Measurements from ENCODE around the gene PHF14.
"Not testable (repeated sequence)": the region's sequence is repeated elsewhere in the genome, so short reads cannot be mapped to it uniquely, and the experiment has no call there.

Gene PHF14

GRCh38 chr7:10950974-10951578, 22.6 kb upstream of the PHF14 start:
- H3K27me3 Mint-ChIP-seq; DNase-seq (ENCODE audit: low spot score in 2 of 2); H3K36me3 Mint-ChIP-seq (ENCODE audit: insufficient read depth); H3K9me3 Mint-ChIP-seq; H3K4me3 Mint-ChIP-seq; H3K27ac Mint-ChIP-seq (ENCODE audit: low read depth); H3K4me1 Mint-ChIP-seq; ATAC-seq (replicated peaks; ENCODE audit: extremely low read depth, poor library complexity, severe bottlenecking): not testable (repeated sequence)

GRCh38 chr7:10952588-10952987, 21.1 kb upstream of the PHF14 start:
- H3K4me3 Mint-ChIP-seq: no peak overlapping the region
- peaks cover 4% of the 10 kb centered on the region for H3K9me3 Mint-ChIP-seq
- H3K4me1 Mint-ChIP-seq: no peaks in the 10 kb centered on the region
- no peak for ATAC-seq (replicated peaks; ENCODE audit: extremely low read depth, poor library complexity, severe bottlenecking)
- H3K27me3 Mint-ChIP-seq: peaks cover 9% of the 10 kb centered on the region
- no peak for DNase-seq (ENCODE audit: low spot score in 2 of 2)
- no peaks in the 10 kb centered on the region for H3K36me3 Mint-ChIP-seq (ENCODE audit: insufficient read depth)
- H3K27ac Mint-ChIP-seq (ENCODE audit: low read depth): no peak overlapping the region

- not testable (repeated sequence) for DNase-seq (ENCODE audit: low spot score in 2 of 2); H3K4me3 Mint-ChIP-seq; H3K27me3 Mint-ChIP-seq; ATAC-seq (replicated peaks; ENCODE audit: extremely low read depth, poor library complexity, severe bottlenecking); H3K4me1 Mint-ChIP-seq; H3K9me3 Mint-ChIP-seq; H3K27ac Mint-ChIP-seq (ENCODE audit: low read depth); H3K36me3 Mint-ChIP-seq (ENCODE audit: insufficient read depth)
These were observed 20.5 kb upstream of the PHF14 start for GRCh38 chr7:10953078-10953750.

- ATAC-seq (replicated peaks; ENCODE audit: extremely low read depth, poor library complexity, severe bottlenecking) (no peak), DNase-seq (ENCODE audit: low spot score in 2 of 2) (no peak)
- no peaks in the 10 kb centered on the region for H3K36me3 Mint-ChIP-seq (ENCODE audit: insufficient read depth)
- no peaks in the 10 kb centered on the region for H3K9me3 Mint-ChIP-seq
- H3K4me1 Mint-ChIP-seq: no peaks in the 10 kb centered on the region
- no peak overlapping the region for H3K27ac Mint-ChIP-seq (ENCODE audit: low read depth)
- no peak overlapping the region for H3K4me3 Mint-ChIP-seq
- H3K27me3 Mint-ChIP-seq: peaks cover 16% of the 10 kb centered on the region
These were observed 17.1 kb upstream of the PHF14 start for GRCh38 chr7:10956528-10956927.

- peaks cover 44% of the 10 kb centered on the region for H3K27me3 Mint-ChIP-seq
- not testable (repeated sequence) for H3K27ac Mint-ChIP-seq (ENCODE audit: low read depth); H3K4me3 Mint-ChIP-seq; DNase-seq (ENCODE audit: low spot score in 2 of 2); H3K9me3 Mint-ChIP-seq; ATAC-seq (replicated peaks; ENCODE audit: extremely low read depth, poor library complexity, severe bottlenecking); H3K4me1 Mint-ChIP-seq; H3K36me3 Mint-ChIP-seq (ENCODE audit: insufficient read depth)
These were observed 13.4 kb upstream of the PHF14 start for GRCh38 chr7:10960242-10960641.

- H3K9me3 Mint-ChIP-seq; H3K36me3 Mint-ChIP-seq (ENCODE audit: insufficient read depth); H3K27ac Mint-ChIP-seq (ENCODE audit: low read depth); DNase-seq (ENCODE audit: low spot score in 2 of 2); ATAC-seq (replicated peaks; ENCODE audit: extremely low read depth, poor library complexity, severe bottlenecking); H3K4me3 Mint-ChIP-seq; H3K4me1 Mint-ChIP-seq: not testable (repeated sequence)
- peaks cover 74% of the 10 kb centered on the region for H3K27me3 Mint-ChIP-seq
These were observed 8.7 kb upstream of the PHF14 start for GRCh38 chr7:10965016-10965415.

GRCh38 chr7:10972174-10972573, 1.5 kb upstream of the PHF14 start:
- DNase-seq (ENCODE audit: low spot score in 2 of 2) (no peak), ATAC-seq (replicated peaks; ENCODE audit: extremely low read depth, poor library complexity, severe bottlenecking) (no peak)
- H3K27me3 Mint-ChIP-seq: peaks cover 27% of the 10 kb centered on the region
- H3K4me1 Mint-ChIP-seq: peaks cover 34% of the 10 kb centered on the region
- no peaks in the 10 kb centered on the region for H3K9me3 Mint-ChIP-seq
- peaks cover 22% of the 10 kb centered on the region for H3K36me3 Mint-ChIP-seq (ENCODE audit: insufficient read depth)
- peak overlapping the region; percentile 82 for H3K4me3 Mint-ChIP-seq
- H3K27ac Mint-ChIP-seq (ENCODE audit: low read depth): no peak overlapping the region

- ATAC-seq (replicated peaks; ENCODE audit: extremely low read depth, poor library complexity, severe bottlenecking) (peak; percentile 3), DNase-seq (ENCODE audit: low spot score in 2 of 2) (no peak)
- H3K4me1 Mint-ChIP-seq: peaks cover 45% of the 10 kb centered on the region
- H3K9me3 Mint-ChIP-seq: no peaks in the 10 kb centered on the region
- peaks cover 11% of the 10 kb centered on the region for H3K27me3 Mint-ChIP-seq
- peak overlapping the region; percentile 82 for H3K4me3 Mint-ChIP-seq
- H3K27ac Mint-ChIP-seq (ENCODE audit: low read depth): peak overlapping the region; percentile 88
- peaks cover 24% of the 10 kb centered on the region for H3K36me3 Mint-ChIP-seq (ENCODE audit: insufficient read depth)
These were observed 555 bp downstream of the PHF14 start for GRCh38 chr7:10973942-10974911.

GRCh38 chr7:10977113-10977512, 3.4 kb downstream of the PHF14 start:
- no peak for DNase-seq (ENCODE audit: low spot score in 2 of 2)
- no peak overlapping the region for H3K4me3 Mint-ChIP-seq

GRCh38 chr7:10981317-10981716, 7.6 kb downstream of the PHF14 start:
- peaks cover 12% of the 10 kb centered on the region for H3K36me3 Mint-ChIP-seq (ENCODE audit: insufficient read depth)
- no peaks in the 10 kb centered on the region for H3K9me3 Mint-ChIP-seq
- peaks cover 46% of the 10 kb centered on the region for H3K4me1 Mint-ChIP-seq
- H3K27me3 Mint-ChIP-seq: no peaks in the 10 kb centered on the region
- no peak for ATAC-seq (replicated peaks; ENCODE audit: extremely low read depth, poor library complexity, severe bottlenecking)
- H3K4me3 Mint-ChIP-seq: no peak overlapping the region
- DNase-seq (ENCODE audit: low spot score in 2 of 2): no peak
- no peak overlapping the region for H3K27ac Mint-ChIP-seq (ENCODE audit: low read depth)

More at GRCh38 chr7:10977113-10977512, 3.4 kb downstream of the PHF14 start:
- Mint-ChIP-seq H3K27ac (ENCODE audit: low read depth) (no peak overlapping the region), H3K36me3 (ENCODE audit: insufficient read depth) (peaks cover 24% of the 10 kb centered on the region), H3K4me1 (peaks cover 67% of the 10 kb centered on the region), H3K9me3 (no peaks in the 10 kb centered on the region), H3K27me3 (no peaks in the 10 kb centered on the region)
- no peak for ATAC-seq (replicated peaks; ENCODE audit: extremely low read depth, poor library complexity, severe bottlenecking)

GRCh38 chr7:10990748-10991147, 17.1 kb downstream of the PHF14 start:
- H3K36me3 Mint-ChIP-seq (ENCODE audit: insufficient read depth): peaks cover 14% of the 10 kb centered on the region

GRCh38 chr7:10995482-10996166, 22.0 kb downstream of the PHF14 start:
- not testable (repeated sequence) for H3K27me3 Mint-ChIP-seq; H3K27ac Mint-ChIP-seq (ENCODE audit: low read depth); H3K4me3 Mint-ChIP-seq; H3K9me3 Mint-ChIP-seq; DNase-seq (ENCODE audit: low spot score in 2 of 2); ATAC-seq (replicated peaks; ENCODE audit: extremely low read depth, poor library complexity, severe bottlenecking)
- H3K4me1 Mint-ChIP-seq: peaks cover 41% of the 10 kb centered on the region
- peaks cover 10% of the 10 kb centered on the region for H3K36me3 Mint-ChIP-seq (ENCODE audit: insufficient read depth)

More at GRCh38 chr7:10990748-10991147, 17.1 kb downstream of the PHF14 start:
- ATAC-seq (replicated peaks; ENCODE audit: extremely low read depth, poor library complexity, severe bottlenecking); H3K4me3 Mint-ChIP-seq; DNase-seq (ENCODE audit: low spot score in 2 of 2); H3K27me3 Mint-ChIP-seq; H3K27ac Mint-ChIP-seq (ENCODE audit: low read depth); H3K9me3 Mint-ChIP-seq: not testable (repeated sequence)
- peaks cover 14% of the 10 kb centered on the region for H3K4me1 Mint-ChIP-seq
